HG02870 (cell line): ENCODE measurements around the gene GALNT1.
"Not testable (repeated sequence)": the region's sequence is repeated elsewhere in the genome, so short reads cannot be mapped to it uniquely, and the experiment has no call there.

Experiments
- ATAC-seq: cut with Tn5 transposase; IDR thresholded peaks from one replicate; pipeline ENCODE4 v1.9.1; 2021; ENCODE audit warnings: mild to moderate bottlenecking, moderate library complexity; ENCODE audit not compliant: unreplicated experiment

The GALNT1 gene

GRCh38 chr18:35581546-35581897, at the start of gene GALNT1:
Gene GALNT1, plus strand, starts transcription at chr18:35581740. Its CDS starts 72,923 bp downstream, at chr18:35654663.
- no peak for ATAC-seq

GRCh38 chr18:35533916-35534405, 47.6 kb upstream of the GALNT1 start:
- ATAC-seq: no peak

GRCh38 chr18:35535297-35535696, 46.2 kb upstream of the GALNT1 start:
- ATAC-seq: no peak

GRCh38 chr18:35542356-35542755, 39.2 kb upstream of the GALNT1 start:
- no peak for ATAC-seq

- ATAC-seq: no peak
Measured at GRCh38 chr18:35547008-35547605, 34.4 kb upstream of the GALNT1 start.

- no peak for ATAC-seq
Measured at GRCh38 chr18:35549564-35549963, 32.0 kb upstream of the GALNT1 start.

- no peak for ATAC-seq
Measured at GRCh38 chr18:35553300-35553699, 28.2 kb upstream of the GALNT1 start.

- ATAC-seq: not testable (repeated sequence)
Measured at GRCh38 chr18:35555538-35555937, 26.0 kb upstream of the GALNT1 start.

GRCh38 chr18:35559867-35560266, 21.7 kb upstream of the GALNT1 start:
- ATAC-seq: no peak

- no peak for ATAC-seq
Measured at GRCh38 chr18:35564795-35565453, 16.6 kb upstream of the GALNT1 start.

- ATAC-seq: no peak
Measured at GRCh38 chr18:35566019-35566418, 15.5 kb upstream of the GALNT1 start.

- no peak for ATAC-seq
Measured at GRCh38 chr18:35570182-35570581, 11.4 kb upstream of the GALNT1 start.

GRCh38 chr18:35571138-35571537, 10.4 kb upstream of the GALNT1 start:
- no peak for ATAC-seq

GRCh38 chr18:35572644-35573043, 8.9 kb upstream of the GALNT1 start:
- ATAC-seq: no peak

GRCh38 chr18:35573531-35573930, 8.0 kb upstream of the GALNT1 start:
- ATAC-seq: peak; percentile 40

- ATAC-seq: not testable (repeated sequence)
Measured at GRCh38 chr18:35576240-35576845, 5.2 kb upstream of the GALNT1 start.

GRCh38 chr18:35577045-35577848, 4.3 kb upstream of the GALNT1 start:
- peak; percentile 43 for ATAC-seq

- ATAC-seq: no peak
Measured at GRCh38 chr18:35578481-35578880, 3.1 kb upstream of the GALNT1 start.

GRCh38 chr18:35578936-35579335, 2.6 kb upstream of the GALNT1 start:
- no peak for ATAC-seq

GRCh38 chr18:35580701-35581539, 620 bp upstream of the GALNT1 start:
- ATAC-seq: peak; percentile 45
